Measurements from ENCODE around the gene CELSR2. TPM values are rescaled to one million over a fixed set of nuclear protein-coding genes. Genes with fewer than 3 reads are reported as not detected.
A peak's percentile ranks its signal among the peaks of the same experiment; 100 is the strongest.

CELSR2 gene
- total and polyA plus RNA-seq, 2 of the 8 experiments (the other 6 are each of a cell fraction or from before 2014, with no cell fraction given): 12.0 to 27.7 TPM

DNA sequence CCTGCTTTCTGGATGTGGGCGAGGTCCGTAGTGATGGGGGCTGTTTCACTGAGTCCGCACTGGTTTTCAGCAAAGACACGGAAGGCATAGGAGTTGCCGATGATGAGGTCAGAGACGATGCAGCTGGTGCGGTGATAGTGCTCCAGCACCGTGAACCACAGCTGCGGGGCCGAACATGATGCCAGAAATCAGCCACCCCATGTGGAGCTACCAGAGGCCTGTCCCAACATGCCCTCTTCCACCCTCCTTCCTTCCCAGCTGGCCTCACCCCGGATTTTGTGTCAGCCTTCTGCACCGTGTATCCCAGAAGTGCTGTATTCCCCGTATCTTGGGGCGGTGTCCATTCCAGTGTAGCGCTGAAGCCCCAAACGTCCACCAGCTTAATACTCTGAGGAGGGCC is 47.4 kb downstream of the CELSR2 start:
- Histone ChIP-seq H3K4me1 (replicated peaks in 1 of 4; ENCODE audit: control insufficient read depth in 3 of 4, insufficient read depth in 4 of 4, low read length in 3 of 4) (peaks cover 0 to 4% (median 0%) of the 10 kb centered on the region in 4 experiments; a peak in 1 of 7 replicates), H2AK5ac (ENCODE audit: low read depth, low read length) (peak overlapping the region; percentile 79; the same call in 1 of the 2 replicates), H3K23ac (ENCODE audit: insufficient read length) (no peak overlapping the region), H2BK20ac (ENCODE audit: low read length) (0 out of 2 replicates have a peak overlapping the region, but pooled peaks have one; percentile 32), H3K27me3 (replicated peaks in 1 of 4; ENCODE audit: control insufficient read depth in 3 of 4, extremely low read depth in 1 of 4, insufficient read depth in 3 of 4, low read length in 3 of 4) (no peaks in the 10 kb centered on the region; a peak in 1 of 7 replicates), H3K79me1 (ENCODE audit: low read depth, low read length) (no peaks in the 10 kb centered on the region), H2BK12ac (ENCODE audit: low read depth, low read length) (0 out of 2 replicates have a peak overlapping the region, but pooled peaks have one; percentile 17), H3K14ac (ENCODE audit: insufficient read length) (no peak overlapping the region), H2BK120ac (replicated peaks; ENCODE audit: low read depth, low read length) (peak overlapping the region; percentile 33), H3K4me2 (ENCODE audit: insufficient read depth in 1 of 2, low read depth in 2 of 2, low read length in 2 of 2) (no peak overlapping the region), H3K23me2 (ENCODE audit: low read depth, low read length) (peaks cover under 1% of the 10 kb centered on the region; the same call in 1 of the 2 replicates), H3K79me2 (ENCODE audit: control insufficient read depth in 1 of 2, insufficient read depth in 2 of 2, low read length in 2 of 2) (no peaks in the 10 kb centered on the region), H3K56ac (replicated peaks; ENCODE audit: insufficient read length, low read depth, low read length) (no peak overlapping the region), H3K27ac (ENCODE audit: low read depth, low read length) (no peak overlapping the region), H2BK15ac (ENCODE audit: low read length) (no peak overlapping the region), H3K4ac (replicated peaks; ENCODE audit: insufficient read length, low read depth, low read length) (peak overlapping the region; percentile 37), H4K91ac (replicated peaks; ENCODE audit: insufficient read length, low read length) (peak overlapping the region; percentile 29), H2AFZ (ENCODE audit: low read length) (peak overlapping the region; percentile 75), H2BK5ac (ENCODE audit: low read depth, low read length) (peak overlapping the region; percentile 90), H3K18ac (ENCODE audit: extremely low read depth, low read length) (no peak overlapping the region; the same call in 1 of the 2 replicates), H3K9me3 (ENCODE audit: insufficient read depth in 2 of 2, low read depth in 1 of 2, low read length in 1 of 2) (no peaks in the 10 kb centered on the region), H4K8ac (ENCODE audit: extremely low read depth, insufficient read depth, low read length) (no peak overlapping the region; the same call in 1 of the 2 replicates), H3K36me3 (ENCODE audit: control insufficient read depth in 2 of 4, insufficient read depth in 4 of 4, low read length in 3 of 4) (no peaks in the 10 kb centered on the region), H4K5ac (ENCODE audit: insufficient read length, low read depth, low read length) (no peak overlapping the region), H3K4me3 (ENCODE audit: extremely low read depth in 1 of 4, insufficient read depth in 2 of 4, low read depth in 3 of 4, low read length in 4 of 4) (no peak overlapping the region), H4K20me1 (replicated peaks in 1 of 2; ENCODE audit: control insufficient read depth in 1 of 2, insufficient read depth in 2 of 2, low read length in 2 of 2) (no peaks in the 10 kb centered on the region), H3K9ac (replicated peaks in 1 of 4; ENCODE audit: extremely low read depth in 1 of 4, low read depth in 3 of 4, low read length in 3 of 4) (no peak overlapping the region)
- TF ChIP-seq POLR2A (IDR thresholded peaks at IDR 0.05; ENCODE audit: control extremely low read depth in 1 of 2, low read depth in 2 of 2, low read length in 2 of 2) (no peak), HDAC6 (IDR thresholded peaks at IDR 0.05; ENCODE audit: low read depth, low read length) (no peak), CEBPB (IDR thresholded peaks at IDR 0.05; ENCODE audit: low read depth, low read length) (no peak), CBX5 (IDR thresholded peaks at IDR 0.05; ENCODE audit: low read depth, low read length) (no peak), CHD1 (IDR thresholded peaks at IDR 0.05; ENCODE audit: low read depth, low read length) (no peak), PHF8 (conservative IDR thresholded peaks at IDR 0.05; ENCODE audit: low read depth, low read length) (no peak), MAFK (IDR thresholded peaks at IDR 0.05; ENCODE audit: low read depth, low read length) (no peak), TCF12 (IDR thresholded peaks at IDR 0.05; ENCODE audit: low read depth, low read length) (no peak), FOSL1 (IDR thresholded peaks at IDR 0.05; ENCODE audit: insufficient read depth, low read depth, low read length) (no peak), GTF2F1 (IDR thresholded peaks at IDR 0.05; ENCODE audit: borderline replicate concordance, low read depth, low read length) (no peak), CTBP2 (IDR thresholded peaks at IDR 0.05; ENCODE audit: borderline replicate concordance, insufficient read depth, insufficient read length, low read length) (no peak), KDM4A (IDR thresholded peaks at IDR 0.05; ENCODE audit: low read depth, low read length, severe bottlenecking) (no peak), BRCA1 (IDR thresholded peaks at IDR 0.05; ENCODE audit: low read depth, low read length) (no peak)
- TF ChIP-seq, protein P1, sequence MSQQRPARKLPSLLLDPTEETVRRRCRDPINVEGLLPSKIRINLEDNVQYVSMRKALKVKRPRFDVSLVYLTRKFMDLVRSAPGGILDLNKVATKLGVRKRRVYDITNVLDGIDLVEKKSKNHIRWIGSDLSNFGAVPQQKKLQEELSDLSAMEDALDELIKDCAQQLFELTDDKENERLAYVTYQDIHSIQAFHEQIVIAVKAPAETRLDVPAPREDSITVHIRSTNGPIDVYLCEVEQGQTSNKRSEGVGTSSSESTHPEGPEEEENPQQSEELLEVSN (IDR thresholded peaks at IDR 0.05): no peak
- ChIA-PET POLR2A (ENCODE audit: partially characterized antibody) (interaction anchor here (0.6 to 2.3 kb wide), 6 partner anchors 9 to 104 kb away, joined by 3 to 11 read pairs (median 4); partner anchors contain the start of genes MYBPHL and PSRC1), CTCF (ENCODE audit: partially characterized antibody) (interaction anchor here (0.7 to 4.6 kb wide), 12 partner anchors 10 to 236 kb away, joined by 3 to 34 read pairs (median 4); partner anchors contain the start of genes MYBPHL and SORT1)
- DNase-seq (ENCODE audit: low read depth in 1 of 2, low spot score in 2 of 2): no peak
- 96% methylated on average over 16 of the region's 16 CpGs; no CpG with 5 or more reads in 1 of the 2 experiments for WGBS, 2 experiments (ENCODE audit: extremely low coverage in 1 of 2, insufficient coverage in 1 of 2, insufficient read length in 1 of 2, insufficient replicate concordance in 2 of 2, low coverage in 1 of 2, low lambda C conversion rate in 2 of 2, missing lambda C conversion rate in 1 of 2)
- FAIRE-seq: no peak

Measured in H1 (cell line).